Activated CD8-positive, alpha-beta memory T cell treated with anti-CD3 and anti-CD28 coated beads, Interleukin-2, amount 10 ng/mL, durations not matched to agents 7 days and 5 days (primary cell): ENCODE results near the gene PLCZ1. TPM values are rescaled to one million over a fixed set of nuclear protein-coding genes. Genes with fewer than 3 reads are reported as not detected.
"Not testable (repeated sequence)": the region's sequence is repeated elsewhere in the genome, so short reads cannot be mapped to it uniquely, and the experiment has no call there.

ENCODE experiments used
- ATAC-seq: fragments of 150-1000 bp; cut with Tn5 transposase; one replicate; pipeline ENCODE4 v1.10.0; 2021; ENCODE audit warnings: moderate library complexity
- CTCF ChIA-PET: fragments of 350-600 bp; sonication (Branson Sonifier 250); formaldehyde crosslinking; loops from one replicate; lab custom pipeline; 2021; ENCODE audit warnings: antibody characterized with exemption; lab: Charles Lee
- DNase-seq: peaks from one replicate; pipeline ENCODE4 v3.0.0-alpha.2; 2020
- H3K27ac Mint-ChIP-seq: one replicate; pipeline ENCODE4 v1.8.0; 2021; ENCODE audit warnings: mild to moderate bottlenecking, mixed read lengths
- H3K27me3 Mint-ChIP-seq: one replicate; pipeline ENCODE4 v1.8.0; 2021; ENCODE audit warnings: mixed read lengths
- H3K36me3 Mint-ChIP-seq: one replicate; pipeline ENCODE4 v1.8.0; 2021; ENCODE audit warnings: mild to moderate bottlenecking, mixed read lengths
- H3K4me1 Mint-ChIP-seq: one replicate; pipeline ENCODE4 v1.8.0; 2021; ENCODE audit warnings: mixed read lengths
- H3K4me3 Mint-ChIP-seq: one replicate; pipeline ENCODE4 v1.8.0; 2021; ENCODE audit warnings: mild to moderate bottlenecking, moderate library complexity, mixed read lengths
- H3K9me3 Mint-ChIP-seq: one replicate; pipeline ENCODE4 v1.8.0; 2022; ENCODE audit warnings: low read depth, mixed read lengths
- total RNA-seq, 2 experiments: library from RNA; stranded (reverse); gene quantifications; one replicate each; pipeline ENCODE4 v1.2.3, GENCODE V29; 2021

Gene PLCZ1
- total RNA-seq, 2 experiments from 2014 or later = not detected

DNA sequence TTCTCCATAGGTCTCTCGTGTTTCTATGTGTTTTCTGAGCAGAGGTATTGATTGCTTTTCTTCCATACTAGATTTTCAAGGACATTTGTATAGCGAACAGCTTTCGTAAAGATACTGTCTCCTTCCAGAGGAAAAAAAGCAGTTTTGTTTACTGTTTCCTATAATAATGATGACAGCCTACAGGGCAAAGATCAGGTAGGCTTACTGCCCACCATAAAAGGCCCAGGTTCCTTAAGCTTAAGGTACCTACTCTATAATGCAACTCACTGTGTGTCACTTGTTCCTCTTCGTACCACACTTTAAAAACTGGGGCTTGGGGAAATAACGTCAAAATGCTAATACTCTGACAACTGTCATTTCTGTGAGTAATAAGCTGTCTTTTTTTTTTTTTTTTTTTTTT, 6.7 kb downstream of the PLCZ1 start:
- CTCF ChIA-PET = no interaction called here
- no peak overlapping the region for H3K4me3 Mint-ChIP-seq
- H3K27me3 Mint-ChIP-seq = no peaks in the 10 kb centered on the region
- ATAC-seq (no peak), DNase-seq (no peak)
- H3K36me3 Mint-ChIP-seq = no peaks in the 10 kb centered on the region
- H3K9me3 Mint-ChIP-seq = peaks cover 8% of the 10 kb centered on the region
- no peak overlapping the region for H3K27ac Mint-ChIP-seq
- no peaks in the 10 kb centered on the region for H3K4me1 Mint-ChIP-seq

DNA sequence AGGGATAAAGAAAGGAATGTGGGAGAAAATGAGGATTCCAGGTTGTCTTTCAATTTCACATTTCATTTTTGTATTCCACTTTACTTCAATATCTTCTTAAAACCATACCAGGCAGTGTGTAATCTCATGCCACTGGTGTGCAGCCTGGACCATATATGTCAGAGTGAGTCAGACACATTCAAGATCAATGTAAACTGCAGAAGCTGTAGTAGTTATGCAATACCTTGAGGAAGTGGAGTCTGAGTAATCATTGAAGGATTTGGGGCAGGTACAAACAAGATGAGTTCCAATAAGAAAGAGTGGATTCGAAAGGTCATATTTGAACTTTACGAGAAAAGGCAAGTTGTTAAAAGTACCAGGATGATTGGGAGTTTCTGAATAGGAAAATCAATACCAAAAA, 14.1 kb downstream of the PLCZ1 start:
- no peak for DNase-seq
- Mint-ChIP-seq H3K9me3 (peaks cover 7% of the 10 kb centered on the region), H3K27me3 (no peaks in the 10 kb centered on the region), H3K27ac (no peak overlapping the region), H3K4me1 (no peaks in the 10 kb centered on the region), H3K36me3 (no peaks in the 10 kb centered on the region), H3K4me3 (no peak overlapping the region)
- no peak for ATAC-seq
- CTCF ChIA-PET = no interaction called here

DNA sequence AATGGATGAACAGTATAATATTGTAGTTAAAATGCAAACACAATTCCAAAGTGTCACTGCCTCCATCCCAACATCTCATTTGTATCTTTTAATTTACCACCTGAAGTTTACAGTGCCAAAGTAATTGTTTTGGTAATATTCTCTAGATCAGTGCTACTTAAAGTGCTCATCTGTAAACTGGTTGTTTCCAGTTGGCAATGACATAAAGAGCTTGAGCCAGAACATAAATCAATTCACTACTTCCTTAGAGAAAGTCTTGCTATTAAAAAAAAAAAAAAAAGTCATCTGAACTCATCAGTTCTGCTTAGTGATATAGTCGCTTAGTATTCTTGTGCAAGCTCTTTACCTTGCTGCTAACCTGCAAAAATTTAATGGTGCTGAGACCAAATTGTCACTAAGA, 16.4 kb downstream of the PLCZ1 start:
- Mint-ChIP-seq H3K4me1 (no peaks in the 10 kb centered on the region), H3K9me3 (peaks cover 6% of the 10 kb centered on the region), H3K36me3 (no peaks in the 10 kb centered on the region), H3K27ac (no peak overlapping the region), H3K4me3 (no peak overlapping the region), H3K27me3 (no peaks in the 10 kb centered on the region)
- CTCF ChIA-PET = no interaction called here
- ATAC-seq (no peak), DNase-seq (no peak)

DNA sequence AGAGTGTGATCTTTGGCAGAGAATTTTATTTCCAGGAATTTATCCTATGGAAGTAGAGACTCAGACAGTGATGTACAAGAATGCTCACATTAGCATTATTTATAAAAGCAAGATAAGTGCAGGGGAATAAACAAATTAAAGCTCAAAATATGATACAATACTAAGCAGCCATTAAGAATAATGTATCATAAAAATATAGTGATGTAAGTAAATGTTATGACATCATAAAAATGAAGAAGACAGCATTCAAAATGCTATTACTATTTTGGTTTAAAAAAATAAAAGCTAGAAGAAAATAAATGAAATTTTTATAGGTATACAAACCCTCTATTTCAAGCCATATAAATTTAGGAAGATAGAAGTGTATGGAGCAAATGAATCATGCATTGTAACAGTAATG, 17.1 kb downstream of the PLCZ1 start:
- Mint-ChIP-seq H3K27me3 (no peaks in the 10 kb centered on the region), H3K4me3 (no peak overlapping the region), H3K27ac (no peak overlapping the region), H3K4me1 (no peaks in the 10 kb centered on the region), H3K36me3 (no peaks in the 10 kb centered on the region), H3K9me3 (peaks cover 6% of the 10 kb centered on the region)
- CTCF ChIA-PET = no interaction called here
- no peak for ATAC-seq
- DNase-seq = no peak

DNA sequence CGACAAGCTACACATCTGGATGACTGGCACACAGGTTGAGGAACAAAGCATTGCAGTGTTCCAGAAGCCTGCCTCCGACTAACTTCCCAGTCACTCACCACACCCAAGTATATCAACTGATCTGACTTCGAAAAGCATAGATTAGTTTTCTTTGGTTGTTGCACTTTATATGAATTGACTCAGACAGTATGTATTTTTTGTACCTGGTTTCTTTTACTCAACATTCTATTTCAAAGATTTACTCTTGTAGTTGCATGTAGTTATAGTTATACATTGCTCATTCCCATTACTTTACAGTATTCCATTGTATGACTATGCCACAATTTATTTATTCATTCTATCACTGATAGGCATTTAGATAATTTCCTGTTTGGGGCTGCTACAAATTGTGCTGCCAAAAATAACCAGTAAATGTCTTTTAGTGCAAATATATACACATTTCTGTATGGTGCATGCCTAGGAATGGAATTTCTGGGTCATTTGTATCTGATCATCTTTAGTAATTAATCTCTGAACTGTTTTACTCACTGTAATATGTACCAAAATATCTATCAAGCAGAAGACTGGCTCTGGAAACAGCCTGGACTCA, 17.8 kb downstream of the PLCZ1 start:
- peaks cover 6% of the 10 kb centered on the region for H3K9me3 Mint-ChIP-seq
- no peak overlapping the region for H3K4me3 Mint-ChIP-seq
- H3K36me3 Mint-ChIP-seq = no peaks in the 10 kb centered on the region
- ATAC-seq (no peak), DNase-seq (no peak)
- H3K4me1 Mint-ChIP-seq = no peaks in the 10 kb centered on the region
- no peak overlapping the region for H3K27ac Mint-ChIP-seq
- CTCF ChIA-PET = no interaction called here
- no peaks in the 10 kb centered on the region for H3K27me3 Mint-ChIP-seq

DNA sequence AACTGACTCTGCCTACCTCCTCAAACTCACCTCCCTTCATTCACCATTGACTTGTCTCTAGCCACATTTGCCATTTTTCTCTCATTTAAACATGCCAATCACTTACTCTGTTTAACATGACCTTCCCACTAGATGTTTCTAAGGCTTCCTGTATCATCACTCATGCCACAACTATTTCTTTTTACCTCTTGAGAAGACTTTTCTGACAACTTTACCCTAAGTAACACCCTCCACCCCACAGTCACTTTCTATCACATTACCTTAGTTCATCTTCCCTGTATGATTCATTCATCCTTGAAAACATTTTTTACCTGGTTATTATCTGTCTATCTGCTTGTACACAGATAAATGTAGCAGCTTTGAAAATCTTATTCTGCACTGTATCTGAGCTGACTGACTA, 19.4 kb downstream of the PLCZ1 start:
- ATAC-seq = no peak
- no peaks in the 10 kb centered on the region for H3K36me3 Mint-ChIP-seq
- DNase-seq = no peak
- H3K4me1 Mint-ChIP-seq = no peaks in the 10 kb centered on the region
- H3K9me3 Mint-ChIP-seq = peaks cover 7% of the 10 kb centered on the region
- no peak overlapping the region for H3K27ac Mint-ChIP-seq
- CTCF ChIA-PET = no interaction called here
- no peaks in the 10 kb centered on the region for H3K27me3 Mint-ChIP-seq
- H3K4me3 Mint-ChIP-seq = no peak overlapping the region

DNA sequence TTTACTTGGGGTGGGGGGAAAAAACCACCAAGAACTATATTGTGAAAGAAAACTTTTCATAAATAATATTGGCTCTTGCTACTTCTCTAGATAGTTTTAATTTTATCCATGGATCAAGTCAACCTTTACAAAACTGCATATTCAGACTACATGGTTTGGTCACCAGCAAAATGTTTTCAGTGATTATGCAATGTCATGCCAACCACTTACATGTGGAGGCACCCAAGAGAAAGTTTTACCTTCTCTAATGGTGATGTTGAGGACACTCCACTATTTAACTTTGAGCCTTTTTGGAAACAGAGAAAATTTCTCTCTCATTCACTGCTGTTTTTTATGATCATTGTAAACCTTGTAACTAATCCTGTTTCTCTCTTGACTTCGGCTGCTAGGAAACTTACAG, 21.6 kb downstream of the PLCZ1 start:
- Mint-ChIP-seq H3K4me3 (no peak overlapping the region), H3K9me3 (peaks cover 9% of the 10 kb centered on the region), H3K27me3 (no peaks in the 10 kb centered on the region), H3K36me3 (no peaks in the 10 kb centered on the region), H3K27ac (no peak overlapping the region), H3K4me1 (no peaks in the 10 kb centered on the region)
- CTCF ChIA-PET = no interaction called here
- DNase-seq = no peak
- ATAC-seq = no peak

DNA sequence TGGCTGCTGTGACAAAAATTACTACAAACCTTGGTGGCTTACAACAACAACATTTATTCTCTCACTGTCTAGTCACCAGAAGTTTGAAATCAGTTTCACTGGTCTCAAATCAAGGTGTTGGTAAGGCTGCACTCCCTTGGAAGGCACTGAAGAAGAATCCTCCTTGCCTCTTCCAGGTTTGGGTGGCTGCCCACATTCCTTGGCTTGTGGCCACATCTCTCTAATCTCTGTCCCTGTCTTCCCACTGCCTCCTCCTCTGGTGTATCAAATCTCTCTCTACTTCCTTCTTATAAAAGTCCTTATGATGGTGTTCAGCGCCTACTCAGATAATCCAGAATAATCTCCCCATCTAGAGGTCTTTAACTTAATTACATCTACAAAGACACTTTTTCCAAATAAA, 31.0 kb downstream of the PLCZ1 start:
- Mint-ChIP-seq H3K36me3 (no peaks in the 10 kb centered on the region), H3K27ac (no peak overlapping the region), H3K4me1 (no peaks in the 10 kb centered on the region), H3K4me3 (no peak overlapping the region), H3K27me3 (no peaks in the 10 kb centered on the region), H3K9me3 (peaks cover 6% of the 10 kb centered on the region)
- CTCF ChIA-PET = no interaction called here
- DNase-seq (no peak), ATAC-seq (no peak)

DNA sequence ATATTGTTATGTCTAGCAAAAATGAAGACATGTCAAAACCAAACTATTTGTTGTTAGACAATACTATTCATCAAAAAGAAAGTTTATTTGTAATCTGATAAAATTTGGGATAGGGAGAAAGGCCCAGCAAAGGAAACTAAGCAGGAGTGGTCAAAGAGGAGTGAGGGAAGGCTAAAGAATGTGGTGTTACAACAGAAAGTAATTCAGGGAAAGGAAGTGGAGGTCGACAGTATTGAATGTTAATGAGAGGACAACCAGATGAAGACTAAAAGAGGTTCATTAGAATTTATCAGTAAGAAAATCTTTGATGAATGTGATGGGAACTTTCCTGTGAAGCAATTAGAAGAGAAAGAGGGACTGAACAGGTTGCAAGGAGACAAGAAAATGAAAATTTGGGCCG, 33.9 kb downstream of the PLCZ1 start:
- Mint-ChIP-seq H3K27me3 (no peaks in the 10 kb centered on the region), H3K36me3 (no peaks in the 10 kb centered on the region), H3K4me3 (no peak overlapping the region), H3K4me1 (no peaks in the 10 kb centered on the region), H3K27ac (no peak overlapping the region), H3K9me3 (no peaks in the 10 kb centered on the region)
- ATAC-seq (no peak), DNase-seq (no peak)
- CTCF ChIA-PET = no interaction called here

DNA sequence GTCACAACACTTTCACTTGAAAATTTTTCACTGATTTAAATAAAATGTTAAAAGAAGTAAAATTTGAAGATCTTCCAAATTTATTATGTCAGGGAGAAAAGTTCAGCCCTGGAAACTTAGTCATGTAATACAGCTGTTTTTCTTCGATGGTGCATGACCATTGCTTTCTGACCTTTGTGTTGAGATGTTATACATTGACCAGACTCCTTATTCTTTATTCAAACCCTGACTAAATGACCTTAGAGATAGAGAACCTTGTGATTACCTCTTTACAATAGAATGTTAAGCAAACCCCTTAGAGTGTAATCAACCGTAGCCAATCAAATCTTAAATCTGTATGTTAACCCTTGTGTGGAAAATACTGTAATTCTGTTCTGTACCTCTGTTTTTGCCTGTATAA, 34.5 kb downstream of the PLCZ1 start:
- H3K9me3 Mint-ChIP-seq = no peaks in the 10 kb centered on the region
- H3K4me1 Mint-ChIP-seq = no peaks in the 10 kb centered on the region
- ATAC-seq (no peak), DNase-seq (no peak)
- H3K36me3 Mint-ChIP-seq = no peaks in the 10 kb centered on the region
- no peak overlapping the region for H3K27ac Mint-ChIP-seq
- H3K4me3 Mint-ChIP-seq = no peak overlapping the region
- H3K27me3 Mint-ChIP-seq = no peaks in the 10 kb centered on the region
- CTCF ChIA-PET = no interaction called here

DNA sequence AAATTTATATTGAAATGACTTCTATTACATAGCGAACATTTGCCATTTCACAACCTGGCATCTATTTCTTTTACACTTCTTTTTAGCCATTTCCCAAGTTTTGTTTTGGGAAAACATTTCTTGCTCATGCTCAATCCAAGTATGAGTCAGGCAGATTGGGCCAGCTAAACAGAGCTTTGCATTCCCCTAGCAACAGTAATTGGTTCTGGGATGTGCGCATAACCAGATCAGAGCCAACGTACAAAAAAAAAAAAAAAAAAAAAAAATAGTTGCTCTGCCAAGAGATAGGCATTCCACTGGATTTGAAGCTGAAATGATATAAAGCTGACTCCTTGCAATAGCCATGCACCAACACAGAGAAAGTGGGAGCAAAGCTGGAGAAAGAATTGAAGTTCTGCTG, 37.5 kb downstream of the PLCZ1 start:
- DNase-seq = no peak
- no peaks in the 10 kb centered on the region for H3K4me1 Mint-ChIP-seq
- CTCF ChIA-PET = no interaction called here
- no peaks in the 10 kb centered on the region for H3K9me3 Mint-ChIP-seq
- H3K4me3 Mint-ChIP-seq = no peak overlapping the region
- H3K27ac Mint-ChIP-seq = no peak overlapping the region
- H3K36me3 Mint-ChIP-seq = no peaks in the 10 kb centered on the region
- H3K27me3 Mint-ChIP-seq = no peaks in the 10 kb centered on the region
- no peak for ATAC-seq

DNA sequence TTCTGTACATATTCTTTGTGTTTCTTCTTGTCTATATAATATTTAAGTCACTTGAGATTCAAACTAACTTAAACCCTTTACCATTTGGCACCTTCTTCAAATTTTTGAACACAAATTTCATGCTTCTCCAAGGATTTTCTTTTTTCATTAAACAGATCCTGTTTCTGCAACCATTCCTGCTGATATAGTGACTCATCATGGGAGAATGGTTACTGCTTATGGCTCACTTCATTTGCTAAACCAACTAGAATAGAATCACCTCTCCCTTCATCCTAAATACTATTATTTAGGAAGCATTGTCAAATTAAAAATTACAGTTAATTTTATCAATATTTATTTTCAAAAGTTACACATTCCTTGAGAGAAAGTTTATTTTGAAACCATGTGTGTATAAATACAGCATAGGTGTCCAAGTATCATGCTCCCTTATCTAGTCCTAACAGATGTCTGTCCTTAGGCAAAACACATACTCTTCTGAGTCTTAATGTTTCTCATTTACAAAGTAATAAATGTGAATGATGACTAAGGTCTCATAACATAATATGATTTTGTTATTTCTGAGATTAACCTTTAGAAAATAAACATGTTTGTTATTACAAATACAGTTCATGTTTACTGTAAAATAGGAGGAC, 40.7 kb downstream of the PLCZ1 start:
- Mint-ChIP-seq H3K4me1 (no peaks in the 10 kb centered on the region), H3K36me3 (no peaks in the 10 kb centered on the region), H3K27ac (no peak overlapping the region), H3K27me3 (no peaks in the 10 kb centered on the region), H3K9me3 (peaks cover under 1% of the 10 kb centered on the region), H3K4me3 (no peak overlapping the region)
- no peak for ATAC-seq
- DNase-seq = no peak
- CTCF ChIA-PET = no interaction called here

DNA sequence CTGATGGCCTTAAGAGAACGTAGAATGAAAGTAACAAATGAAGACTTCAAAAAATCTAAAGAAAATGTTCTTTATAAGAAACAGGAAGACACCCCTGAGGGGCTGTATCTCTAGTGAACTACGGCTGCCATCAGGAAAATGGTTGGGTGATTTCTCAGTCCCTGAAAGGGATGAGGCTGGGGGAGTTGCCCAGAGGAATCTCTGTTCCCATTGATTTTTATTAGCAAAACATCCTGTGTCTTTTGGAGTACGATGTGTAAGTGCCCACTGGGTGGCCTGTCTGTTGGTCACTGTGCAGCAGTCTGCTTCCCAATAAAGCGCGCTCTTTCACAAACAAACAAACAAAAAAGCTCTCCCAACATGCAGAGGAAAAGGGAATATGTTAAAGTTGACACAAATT, 43.8 kb downstream of the PLCZ1 start:
- CTCF ChIA-PET, H3K27me3 Mint-ChIP-seq, DNase-seq, H3K4me1 Mint-ChIP-seq, ATAC-seq, H3K4me3 Mint-ChIP-seq, H3K36me3 Mint-ChIP-seq, H3K27ac Mint-ChIP-seq: not testable (repeated sequence)
- peaks cover 10% of the 10 kb centered on the region for H3K9me3 Mint-ChIP-seq

DNA sequence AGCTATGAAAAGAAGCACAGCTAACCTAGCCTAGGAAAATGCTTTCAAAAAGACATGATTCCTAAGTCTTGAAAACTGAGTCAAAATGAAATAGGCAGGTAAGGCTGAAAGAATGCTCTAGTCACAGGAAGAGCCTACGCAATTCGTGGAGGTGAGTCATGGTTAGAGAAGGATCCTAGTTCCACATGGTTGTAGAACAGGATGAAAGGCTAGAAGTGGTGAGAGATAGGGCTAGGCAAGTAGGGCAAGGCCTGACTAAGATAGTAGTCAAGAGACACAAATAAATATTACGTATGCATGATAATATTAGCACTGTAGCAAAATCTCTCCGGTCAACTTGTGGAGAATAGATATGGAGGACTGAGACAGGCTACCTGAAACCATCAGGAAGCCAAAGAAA, 47.2 kb downstream of the PLCZ1 start:
- no peak overlapping the region for H3K27ac Mint-ChIP-seq
- no peaks in the 10 kb centered on the region for H3K27me3 Mint-ChIP-seq
- DNase-seq = no peak
- peaks cover 10% of the 10 kb centered on the region for H3K9me3 Mint-ChIP-seq
- no peaks in the 10 kb centered on the region for H3K36me3 Mint-ChIP-seq
- no peak for ATAC-seq
- H3K4me1 Mint-ChIP-seq = no peaks in the 10 kb centered on the region
- H3K4me3 Mint-ChIP-seq = no peak overlapping the region
- CTCF ChIA-PET = no interaction called here

DNA sequence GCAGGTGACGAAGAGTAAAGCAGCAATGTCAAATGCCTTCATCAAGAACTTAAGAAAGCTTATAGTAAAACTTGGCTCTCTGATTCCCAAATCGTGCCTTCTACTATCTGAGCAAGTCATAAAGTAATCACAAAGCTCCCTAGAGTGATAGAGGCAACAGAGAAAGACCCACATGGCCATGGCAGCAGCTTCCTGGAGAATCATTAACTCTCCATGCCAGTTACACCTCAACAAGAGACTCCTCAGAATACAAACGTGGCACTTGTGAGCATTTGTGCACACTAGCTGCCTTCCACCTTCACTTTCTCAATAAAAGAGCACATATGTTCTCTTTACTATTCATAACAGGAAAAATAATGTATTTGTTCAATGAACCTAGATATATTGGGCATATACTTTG, 48.0 kb downstream of the PLCZ1 start:
- DNase-seq (no peak), ATAC-seq (no peak)
- H3K27ac Mint-ChIP-seq = no peak overlapping the region
- peaks cover 10% of the 10 kb centered on the region for H3K9me3 Mint-ChIP-seq
- H3K36me3 Mint-ChIP-seq = no peaks in the 10 kb centered on the region
- no peaks in the 10 kb centered on the region for H3K27me3 Mint-ChIP-seq
- CTCF ChIA-PET = no interaction called here
- H3K4me3 Mint-ChIP-seq = no peak overlapping the region
- no peaks in the 10 kb centered on the region for H3K4me1 Mint-ChIP-seq
